Measurements from ENCODE around the gene TPD52L1. TPM values are rescaled to one million over a fixed set of nuclear protein-coding genes. Genes with fewer than 3 reads are reported as not detected.
"Not testable (repeated sequence)": the region's sequence is repeated elsewhere in the genome, so short reads cannot be mapped to it uniquely, and the experiment has no call there.

Gene TPD52L1
- total RNA-seq, 2 experiments from 2014 or later: 0.52 to 1.1 TPM

- Mint-ChIP-seq H3K4me1 (ENCODE audit: low read depth) (no peaks in the 10 kb centered on the region), H3K27ac (no peak overlapping the region), H3K27me3 (peaks cover 36% of the 10 kb centered on the region), H3K4me3 (no peak overlapping the region), H3K36me3 (ENCODE audit: low read depth) (no peaks in the 10 kb centered on the region), H3K9me3 (no peaks in the 10 kb centered on the region)
- ATAC-seq (no peak), DNase-seq (no peak)
- no peak for TF ChIP-seq CTCF (IDR thresholded peaks at IDR 0.05)
- CTCF ChIA-PET: interaction anchor here (0.7 to 2.9 kb wide), 3 partner anchors 11 to 41 kb away, joined by 3 to 14 read pairs (median 3); no protein-coding TSS in a partner anchor
- intact Hi-C loops (cut with micrococcal nuclease): no loop called here
- POLR2A ChIA-PET: interaction anchor here (0.6 kb wide), 1 partner anchor 159 kb away, joined by 3 read pairs; no protein-coding TSS in a partner anchor
These were observed 1.8 kb downstream of the TPD52L1 start for GRCh38 chr6:125155344-125155743.

- ChIA-PET CTCF (no interaction called here), POLR2A (no interaction called here)
- no peak overlapping the region for H3K27ac Mint-ChIP-seq
- no peaks in the 10 kb centered on the region for H3K4me1 Mint-ChIP-seq (ENCODE audit: low read depth)
- H3K9me3 Mint-ChIP-seq: no peaks in the 10 kb centered on the region
- no peak for ATAC-seq
- peaks cover 30% of the 10 kb centered on the region for H3K27me3 Mint-ChIP-seq
- H3K4me3 Mint-ChIP-seq: no peak overlapping the region
- no peak for DNase-seq
- TF ChIP-seq CTCF (IDR thresholded peaks at IDR 0.05): no peak
- H3K36me3 Mint-ChIP-seq (ENCODE audit: low read depth): no peaks in the 10 kb centered on the region
- intact Hi-C loops (cut with micrococcal nuclease): no loop called here
These were observed 2.9 kb downstream of the TPD52L1 start for GRCh38 chr6:125156496-125156895.

GRCh38 chr6:125157280-125157679 lies 3.7 kb downstream of the TPD52L1 start:
- no peak for TF ChIP-seq CTCF (IDR thresholded peaks at IDR 0.05)
- intact Hi-C loops (cut with micrococcal nuclease): no loop called here
- ATAC-seq (no peak), DNase-seq (no peak)
- no peak overlapping the region for H3K4me3 Mint-ChIP-seq
- CTCF ChIA-PET: no interaction called here
- H3K4me1 Mint-ChIP-seq (ENCODE audit: low read depth): no peaks in the 10 kb centered on the region
- H3K36me3 Mint-ChIP-seq (ENCODE audit: low read depth): no peaks in the 10 kb centered on the region
- POLR2A ChIA-PET: no interaction called here
- H3K9me3 Mint-ChIP-seq: no peaks in the 10 kb centered on the region
- H3K27ac Mint-ChIP-seq: no peak overlapping the region
- peaks cover 25% of the 10 kb centered on the region for H3K27me3 Mint-ChIP-seq

GRCh38 chr6:125157725-125158124 lies 4.2 kb downstream of the TPD52L1 start:
- Mint-ChIP-seq H3K27me3 (peaks cover 23% of the 10 kb centered on the region), H3K27ac (no peak overlapping the region), H3K36me3 (ENCODE audit: low read depth) (no peaks in the 10 kb centered on the region), H3K4me3 (no peak overlapping the region), H3K4me1 (ENCODE audit: low read depth) (no peaks in the 10 kb centered on the region), H3K9me3 (no peaks in the 10 kb centered on the region)
- ChIA-PET CTCF (no interaction called here), POLR2A (no interaction called here)
- no peak for TF ChIP-seq CTCF (IDR thresholded peaks at IDR 0.05)
- intact Hi-C loops (cut with micrococcal nuclease): no loop called here
- ATAC-seq: no peak
- no peak for DNase-seq

- H3K4me3 Mint-ChIP-seq; H3K27me3 Mint-ChIP-seq; H3K9me3 Mint-ChIP-seq; POLR2A ChIA-PET; ATAC-seq; DNase-seq; H3K36me3 Mint-ChIP-seq (ENCODE audit: low read depth); H3K27ac Mint-ChIP-seq; intact Hi-C loops (cut with micrococcal nuclease); H3K4me1 Mint-ChIP-seq (ENCODE audit: low read depth): not testable (repeated sequence)
- CTCF ChIA-PET: interaction anchor here (0.9 to 1.5 kb wide), 3 partner anchors 10 to 49 kb away, joined by 3 to 7 read pairs (median 3); partner anchors contain the start of gene TPD52L1
These were observed 9.8 kb downstream of the TPD52L1 start for GRCh38 chr6:125163339-125163738.

Data from activated CD8-positive, alpha-beta T cell treated with anti-CD3 and anti-CD28 coated beads for 36 hours (primary cell).